ENCODE results near the gene GSK3B. TPM values are rescaled to one million over a fixed set of nuclear protein-coding genes. Genes with fewer than 3 reads are reported as not detected.

The GSK3B gene
- total RNA-seq, 1 donor from 2014 or later, result 138 TPM

GRCh38 chr3:120113128-120114116 is 19.2 kb upstream of the GSK3B start:
- H3K9me3 Mint-ChIP-seq (ENCODE audit: unreplicated experiment), result peaks cover 5% of the 10 kb centered on the region
- no peak for TF ChIP-seq CTCF (IDR thresholded peaks at IDR 0.05; ENCODE audit: partially characterized antibody, unreplicated experiment)
- H3K36me3 Mint-ChIP-seq (ENCODE audit: unreplicated experiment), result peaks cover 5% of the 10 kb centered on the region
- H3K4me1 Mint-ChIP-seq (ENCODE audit: low read depth, unreplicated experiment), result no peaks in the 10 kb centered on the region
- H3K27ac Mint-ChIP-seq (ENCODE audit: unreplicated experiment), result no peak overlapping the region
- H3K4me3 Mint-ChIP-seq (ENCODE audit: unreplicated experiment), result no peak overlapping the region
- DNase-seq, result no peak
- peaks cover 4% of the 10 kb centered on the region for H3K27me3 Mint-ChIP-seq (ENCODE audit: unreplicated experiment)

- Mint-ChIP-seq H3K36me3 (ENCODE audit: unreplicated experiment) (peaks cover 2% of the 10 kb centered on the region), H3K4me3 (ENCODE audit: unreplicated experiment) (no peak overlapping the region), H3K27ac (ENCODE audit: unreplicated experiment) (no peak overlapping the region), H3K4me1 (ENCODE audit: low read depth, unreplicated experiment) (no peaks in the 10 kb centered on the region), H3K27me3 (ENCODE audit: unreplicated experiment) (peaks cover under 1% of the 10 kb centered on the region), H3K9me3 (ENCODE audit: unreplicated experiment) (peaks cover 2% of the 10 kb centered on the region)
- no peak for DNase-seq
- TF ChIP-seq CTCF (IDR thresholded peaks at IDR 0.05; ENCODE audit: partially characterized antibody, unreplicated experiment), result no peak
Observed at GRCh38 chr3:120111898-120112297, 17.7 kb upstream of the GSK3B start.

GRCh38 chr3:120103276-120103675 is 9.0 kb upstream of the GSK3B start:
- no peak overlapping the region for H3K4me3 Mint-ChIP-seq (ENCODE audit: unreplicated experiment)
- H3K27me3 Mint-ChIP-seq (ENCODE audit: unreplicated experiment), result no peaks in the 10 kb centered on the region
- H3K9me3 Mint-ChIP-seq (ENCODE audit: unreplicated experiment), result no peaks in the 10 kb centered on the region
- H3K36me3 Mint-ChIP-seq (ENCODE audit: unreplicated experiment), result no peaks in the 10 kb centered on the region
- no peak overlapping the region for H3K27ac Mint-ChIP-seq (ENCODE audit: unreplicated experiment)
- H3K4me1 Mint-ChIP-seq (ENCODE audit: low read depth, unreplicated experiment), result no peaks in the 10 kb centered on the region
- TF ChIP-seq CTCF (IDR thresholded peaks at IDR 0.05; ENCODE audit: partially characterized antibody, unreplicated experiment), result no peak
- DNase-seq, result no peak

GRCh38 chr3:120102674-120103073 is 8.4 kb upstream of the GSK3B start:
- H3K36me3 Mint-ChIP-seq (ENCODE audit: unreplicated experiment), result no peaks in the 10 kb centered on the region
- no peaks in the 10 kb centered on the region for H3K27me3 Mint-ChIP-seq (ENCODE audit: unreplicated experiment)
- H3K9me3 Mint-ChIP-seq (ENCODE audit: unreplicated experiment), result no peaks in the 10 kb centered on the region
- DNase-seq, result no peak
- H3K27ac Mint-ChIP-seq (ENCODE audit: unreplicated experiment), result no peak overlapping the region
- TF ChIP-seq CTCF (IDR thresholded peaks at IDR 0.05; ENCODE audit: partially characterized antibody, unreplicated experiment), result no peak
- no peak overlapping the region for H3K4me3 Mint-ChIP-seq (ENCODE audit: unreplicated experiment)
- no peaks in the 10 kb centered on the region for H3K4me1 Mint-ChIP-seq (ENCODE audit: low read depth, unreplicated experiment)

GRCh38 chr3:120102232-120102631 is 8.0 kb upstream of the GSK3B start:
- H3K4me3 Mint-ChIP-seq (ENCODE audit: unreplicated experiment), result no peak overlapping the region
- no peak for DNase-seq
- no peaks in the 10 kb centered on the region for H3K27me3 Mint-ChIP-seq (ENCODE audit: unreplicated experiment)
- H3K27ac Mint-ChIP-seq (ENCODE audit: unreplicated experiment), result no peak overlapping the region
- no peak for TF ChIP-seq CTCF (IDR thresholded peaks at IDR 0.05; ENCODE audit: partially characterized antibody, unreplicated experiment)
- peaks cover 2% of the 10 kb centered on the region for H3K4me1 Mint-ChIP-seq (ENCODE audit: low read depth, unreplicated experiment)
- no peaks in the 10 kb centered on the region for H3K9me3 Mint-ChIP-seq (ENCODE audit: unreplicated experiment)
- no peaks in the 10 kb centered on the region for H3K36me3 Mint-ChIP-seq (ENCODE audit: unreplicated experiment)

All from glutamatergic neuron (in vitro differentiated cells).